Measurements from ENCODE around the gene F2RL2. TPM values are rescaled to one million over a fixed set of nuclear protein-coding genes. Genes with fewer than 3 reads are reported as not detected.

The F2RL2 gene
- total and polyA plus RNA-seq, 9 donors = 0.84 to 3.2 (median 1.0) TPM

DNA sequence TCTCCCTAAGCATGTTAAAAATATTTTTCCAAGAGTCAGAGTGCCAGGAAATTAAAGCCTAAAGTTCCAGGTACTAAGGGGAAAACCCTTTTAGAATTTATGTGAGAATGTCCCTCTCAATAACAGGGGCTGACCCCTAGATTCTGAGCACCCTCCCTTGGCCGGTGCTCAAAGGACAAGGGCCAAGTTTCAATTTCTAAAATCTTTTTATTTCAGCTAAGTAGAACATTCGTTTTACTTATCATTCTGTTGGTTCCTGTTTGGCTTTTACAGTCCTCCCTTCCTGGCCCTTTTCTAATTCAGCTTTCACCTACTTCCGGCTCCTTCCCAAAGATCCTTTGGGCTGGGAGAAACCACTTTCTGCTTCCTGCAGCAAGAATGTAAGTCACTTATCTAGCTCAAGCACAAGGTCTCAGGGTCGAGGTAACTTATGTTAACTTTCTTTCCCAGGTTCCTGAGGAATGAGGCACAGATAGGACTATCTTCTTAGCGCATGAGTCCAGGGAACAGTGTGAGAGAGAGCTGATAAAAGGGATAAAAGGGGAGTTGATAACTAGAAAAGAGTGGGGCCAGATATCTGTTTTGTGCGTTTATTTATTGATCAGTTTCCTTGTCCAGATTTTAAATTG, 34.6 kb upstream of the F2RL2 start:
- DNase-seq = no peak
- Histone ChIP-seq H3K4me1 (ENCODE audit: control insufficient read depth, insufficient read depth, low read length) (no peaks in the 10 kb centered on the region), H3K27me3 (ENCODE audit: control insufficient read depth, insufficient read depth, low read length) (no peaks in the 10 kb centered on the region), H3K4me3 (ENCODE audit: low read length) (no peak overlapping the region), H3K9me3 (replicated peaks; ENCODE audit: control insufficient read depth, low read depth, low read length) (no peaks in the 10 kb centered on the region), H3K27ac (ENCODE audit: low read length) (no peak overlapping the region), H3K36me3 (ENCODE audit: control insufficient read depth, insufficient read depth, low read length) (no peaks in the 10 kb centered on the region)
- 90% methylated on average over 3 of the region's 6 CpGs for WGBS (ENCODE audit: insufficient coverage)

GRCh38 chr5:76657091-76657490, 33.9 kb upstream of the F2RL2 start:
- Histone ChIP-seq H3K36me3 (ENCODE audit: control insufficient read depth, insufficient read depth, low read length) (no peaks in the 10 kb centered on the region), H3K4me1 (ENCODE audit: control insufficient read depth, insufficient read depth, low read length) (no peaks in the 10 kb centered on the region), H3K9me3 (replicated peaks; ENCODE audit: control insufficient read depth, low read depth, low read length) (no peaks in the 10 kb centered on the region), H3K27me3 (ENCODE audit: control insufficient read depth, insufficient read depth, low read length) (no peaks in the 10 kb centered on the region), H3K4me3 (ENCODE audit: low read length) (no peak overlapping the region), H3K27ac (ENCODE audit: low read length) (no peak overlapping the region)
- DNase-seq = no peak
- WGBS (ENCODE audit: insufficient coverage) = 88% methylated on average over 1 of the region's 3 CpGs

GRCh38 chr5:76652809-76653414, 29.7 kb upstream of the F2RL2 start:
- Histone ChIP-seq H3K4me3 (ENCODE audit: low read length) (no peak overlapping the region), H3K4me1 (ENCODE audit: control insufficient read depth, insufficient read depth, low read length) (no peaks in the 10 kb centered on the region), H3K27me3 (ENCODE audit: control insufficient read depth, insufficient read depth, low read length) (no peaks in the 10 kb centered on the region), H3K27ac (ENCODE audit: low read length) (no peak overlapping the region), H3K9me3 (replicated peaks; ENCODE audit: control insufficient read depth, low read depth, low read length) (peaks cover 12% of the 10 kb centered on the region), H3K36me3 (ENCODE audit: control insufficient read depth, insufficient read depth, low read length) (no peaks in the 10 kb centered on the region)
- WGBS (ENCODE audit: insufficient coverage) = no CpG with 5 or more reads among the region's 3 CpGs
- DNase-seq = no peak

GRCh38 chr5:76649140-76649539, 25.9 kb upstream of the F2RL2 start:
- H3K27ac ChIP-seq (ENCODE audit: low read length) = no peak overlapping the region
- no peaks in the 10 kb centered on the region for H3K36me3 ChIP-seq (ENCODE audit: control insufficient read depth, insufficient read depth, low read length)
- no peak for DNase-seq
- no CpG with 5 or more reads among the region's 2 CpGs for WGBS (ENCODE audit: insufficient coverage)
- H3K9me3 ChIP-seq (replicated peaks; ENCODE audit: control insufficient read depth, low read depth, low read length) = peaks cover 14% of the 10 kb centered on the region
- H3K4me1 ChIP-seq (ENCODE audit: control insufficient read depth, insufficient read depth, low read length) = no peaks in the 10 kb centered on the region
- H3K27me3 ChIP-seq (ENCODE audit: control insufficient read depth, insufficient read depth, low read length) = no peaks in the 10 kb centered on the region
- no peak overlapping the region for H3K4me3 ChIP-seq (ENCODE audit: low read length)

- no peaks in the 10 kb centered on the region for H3K27me3 ChIP-seq (ENCODE audit: control insufficient read depth, insufficient read depth, low read length)
- no peak overlapping the region for H3K4me3 ChIP-seq (ENCODE audit: low read length)
- H3K9me3 ChIP-seq (replicated peaks; ENCODE audit: control insufficient read depth, low read depth, low read length) = peaks cover 2% of the 10 kb centered on the region
- H3K36me3 ChIP-seq (ENCODE audit: control insufficient read depth, insufficient read depth, low read length) = no peaks in the 10 kb centered on the region
- DNase-seq = no peak
- no peaks in the 10 kb centered on the region for H3K4me1 ChIP-seq (ENCODE audit: control insufficient read depth, insufficient read depth, low read length)
- H3K27ac ChIP-seq (ENCODE audit: low read length) = no peak overlapping the region
Observed at GRCh38 chr5:76643371-76643770, 20.2 kb upstream of the F2RL2 start.

DNA sequence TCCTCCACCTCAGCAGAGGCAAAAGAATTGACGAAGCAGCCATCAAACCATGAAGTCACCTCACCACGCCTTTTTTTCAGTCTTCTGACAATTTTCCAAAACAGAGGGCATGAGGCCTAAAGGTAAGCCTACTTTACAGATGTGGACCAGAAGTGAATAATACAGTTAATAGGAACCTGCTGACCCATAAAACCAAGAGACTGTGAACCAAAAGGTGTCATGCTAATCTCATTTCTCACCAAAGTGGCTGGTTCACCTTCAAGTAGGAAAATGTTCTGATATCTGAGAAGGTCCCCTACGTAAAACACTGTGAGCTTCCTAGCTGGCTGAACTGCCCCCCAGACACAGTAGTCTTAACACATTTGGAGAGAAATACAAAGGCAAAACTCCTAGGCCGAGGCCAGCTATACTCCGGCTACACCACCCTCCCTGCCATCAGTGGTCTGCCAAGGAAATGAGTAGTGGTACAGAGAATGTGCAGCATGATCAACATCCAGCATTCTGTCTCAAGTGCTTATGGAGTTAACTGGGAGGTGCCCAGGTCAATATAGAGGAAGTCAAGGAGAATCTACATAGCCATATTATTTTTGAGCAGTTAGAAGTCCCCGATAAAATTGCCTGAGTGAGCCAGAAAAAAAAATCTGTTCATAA, 19.3 kb upstream of the F2RL2 start:
- no peak overlapping the region for H3K4me3 ChIP-seq (ENCODE audit: low read length)
- H3K4me1 ChIP-seq (ENCODE audit: control insufficient read depth, insufficient read depth, low read length) = no peaks in the 10 kb centered on the region
- DNase-seq = no peak
- WGBS (ENCODE audit: insufficient coverage) = 80% methylated on average over 1 of the region's 6 CpGs
- H3K9me3 ChIP-seq (replicated peaks; ENCODE audit: control insufficient read depth, low read depth, low read length) = no peaks in the 10 kb centered on the region
- no peak overlapping the region for H3K27ac ChIP-seq (ENCODE audit: low read length)
- no peaks in the 10 kb centered on the region for H3K27me3 ChIP-seq (ENCODE audit: control insufficient read depth, insufficient read depth, low read length)
- no peaks in the 10 kb centered on the region for H3K36me3 ChIP-seq (ENCODE audit: control insufficient read depth, insufficient read depth, low read length)

GRCh38 chr5:76641514-76642120, 18.4 kb upstream of the F2RL2 start:
- DNase-seq = peak; percentile 77
- H3K36me3 ChIP-seq (ENCODE audit: control insufficient read depth, insufficient read depth, low read length) = no peaks in the 10 kb centered on the region
- no CpG with 5 or more reads among the region's 1 CpG for WGBS (ENCODE audit: insufficient coverage)
- H3K27me3 ChIP-seq (ENCODE audit: control insufficient read depth, insufficient read depth, low read length) = no peaks in the 10 kb centered on the region
- H3K9me3 ChIP-seq (replicated peaks; ENCODE audit: control insufficient read depth, low read depth, low read length) = no peaks in the 10 kb centered on the region
- no peak overlapping the region for H3K4me3 ChIP-seq (ENCODE audit: low read length)
- H3K27ac ChIP-seq (ENCODE audit: low read length) = no peak overlapping the region
- H3K4me1 ChIP-seq (ENCODE audit: control insufficient read depth, insufficient read depth, low read length) = no peaks in the 10 kb centered on the region

- 71% methylated on average over 1 of the region's 1 CpG for WGBS (ENCODE audit: insufficient coverage)
- H3K36me3 ChIP-seq (ENCODE audit: control insufficient read depth, insufficient read depth, low read length) = no peaks in the 10 kb centered on the region
- no peaks in the 10 kb centered on the region for H3K9me3 ChIP-seq (replicated peaks; ENCODE audit: control insufficient read depth, low read depth, low read length)
- H3K27ac ChIP-seq (ENCODE audit: low read length) = no peak overlapping the region
- no peak for DNase-seq
- H3K4me1 ChIP-seq (ENCODE audit: control insufficient read depth, insufficient read depth, low read length) = no peaks in the 10 kb centered on the region
- no peaks in the 10 kb centered on the region for H3K27me3 ChIP-seq (ENCODE audit: control insufficient read depth, insufficient read depth, low read length)
- no peak overlapping the region for H3K4me3 ChIP-seq (ENCODE audit: low read length)
Observed at GRCh38 chr5:76638479-76638878, 15.3 kb upstream of the F2RL2 start.

DNA sequence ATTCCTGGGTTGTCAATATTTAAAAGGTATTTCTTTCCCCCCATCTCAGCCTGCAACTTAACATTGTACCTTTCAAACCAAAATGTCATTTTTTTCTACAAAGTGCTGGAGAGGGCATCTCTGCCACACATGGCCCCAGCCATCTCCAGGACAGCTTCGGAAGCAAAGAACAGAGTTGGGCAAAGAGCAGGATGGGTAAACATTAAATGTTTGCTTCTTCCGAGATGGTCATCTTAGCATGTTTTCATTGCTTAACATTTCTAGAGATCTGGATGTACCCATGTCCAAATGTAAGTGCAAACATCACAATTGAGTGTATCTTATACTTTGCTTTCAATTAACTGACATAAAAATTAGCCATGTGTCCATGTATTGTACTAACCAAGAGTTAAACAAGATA, 14.3 kb upstream of the F2RL2 start:
- no peak overlapping the region for H3K27ac ChIP-seq (ENCODE audit: low read length)
- H3K9me3 ChIP-seq (replicated peaks; ENCODE audit: control insufficient read depth, low read depth, low read length) = no peaks in the 10 kb centered on the region
- no CpG with 5 or more reads among the region's 2 CpGs for WGBS (ENCODE audit: insufficient coverage)
- no peaks in the 10 kb centered on the region for H3K36me3 ChIP-seq (ENCODE audit: control insufficient read depth, insufficient read depth, low read length)
- no peak for DNase-seq
- no peak overlapping the region for H3K4me3 ChIP-seq (ENCODE audit: low read length)
- no peaks in the 10 kb centered on the region for H3K4me1 ChIP-seq (ENCODE audit: control insufficient read depth, insufficient read depth, low read length)
- no peaks in the 10 kb centered on the region for H3K27me3 ChIP-seq (ENCODE audit: control insufficient read depth, insufficient read depth, low read length)

- no peaks in the 10 kb centered on the region for H3K9me3 ChIP-seq (replicated peaks; ENCODE audit: control insufficient read depth, low read depth, low read length)
- no peak overlapping the region for H3K27ac ChIP-seq (ENCODE audit: low read length)
- H3K36me3 ChIP-seq (ENCODE audit: control insufficient read depth, insufficient read depth, low read length) = no peaks in the 10 kb centered on the region
- DNase-seq = no peak
- no peak overlapping the region for H3K4me3 ChIP-seq (ENCODE audit: low read length)
- no peaks in the 10 kb centered on the region for H3K27me3 ChIP-seq (ENCODE audit: control insufficient read depth, insufficient read depth, low read length)
- H3K4me1 ChIP-seq (ENCODE audit: control insufficient read depth, insufficient read depth, low read length) = no peaks in the 10 kb centered on the region
- no CpG with 5 or more reads among the region's 4 CpGs for WGBS (ENCODE audit: insufficient coverage)
Observed at GRCh38 chr5:76634661-76635060, 11.5 kb upstream of the F2RL2 start.

Measured in muscle of leg (tissue), 11 donors.